Stimulated activated effector memory CD8-positive, alpha-beta T cell treated with anti-CD3 and anti-CD28 coated beads, Interleukin-12 subunit alpha, Interleukin-12 subunit beta, amount 100 ng/mL, for 72 hours (primary cell): ENCODE results near the gene OR12D3.
"Not testable (repeated sequence)": the region's sequence is repeated elsewhere in the genome, so short reads cannot be mapped to it uniquely, and the experiment has no call there.

ENCODE experiments used
- ATAC-seq: fragments of 150-1000 bp; cut with Tn5 transposase; 2 replicates; pipeline ENCODE4 v1.10.0; 2021
- DNase-seq, 2 donors: peaks; one replicate each; pipeline ENCODE4 v3.0.0; 2021 to 2022; ENCODE audit warnings: low spot score in 2 of 2
- H3K27ac Mint-ChIP-seq: one replicate; pipeline ENCODE4 v1.8.0; 2022; ENCODE audit warnings: mild to moderate bottlenecking, mixed read lengths
- H3K36me3 Mint-ChIP-seq: one replicate; pipeline ENCODE4 v1.8.0; 2022; ENCODE audit warnings: mild to moderate bottlenecking, mixed read lengths
- H3K4me1 Mint-ChIP-seq: one replicate; pipeline ENCODE4 v1.8.0; 2022; ENCODE audit warnings: mixed read lengths
- H3K4me3 Mint-ChIP-seq: one replicate; pipeline ENCODE4 v1.8.0; 2022; ENCODE audit warnings: mild to moderate bottlenecking, mixed read lengths
- H3K9me3 Mint-ChIP-seq: one replicate; pipeline ENCODE4 v1.8.0; 2022; ENCODE audit warnings: mixed read lengths

Gene OR12D3, protein sequence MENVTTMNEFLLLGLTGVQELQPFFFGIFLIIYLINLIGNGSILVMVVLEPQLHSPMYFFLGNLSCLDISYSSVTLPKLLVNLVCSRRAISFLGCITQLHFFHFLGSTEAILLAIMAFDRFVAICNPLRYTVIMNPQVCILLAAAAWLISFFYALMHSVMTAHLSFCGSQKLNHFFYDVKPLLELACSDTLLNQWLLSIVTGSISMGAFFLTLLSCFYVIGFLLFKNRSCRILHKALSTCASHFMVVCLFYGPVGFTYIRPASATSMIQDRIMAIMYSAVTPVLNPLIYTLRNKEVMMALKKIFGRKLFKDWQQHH

DNA sequence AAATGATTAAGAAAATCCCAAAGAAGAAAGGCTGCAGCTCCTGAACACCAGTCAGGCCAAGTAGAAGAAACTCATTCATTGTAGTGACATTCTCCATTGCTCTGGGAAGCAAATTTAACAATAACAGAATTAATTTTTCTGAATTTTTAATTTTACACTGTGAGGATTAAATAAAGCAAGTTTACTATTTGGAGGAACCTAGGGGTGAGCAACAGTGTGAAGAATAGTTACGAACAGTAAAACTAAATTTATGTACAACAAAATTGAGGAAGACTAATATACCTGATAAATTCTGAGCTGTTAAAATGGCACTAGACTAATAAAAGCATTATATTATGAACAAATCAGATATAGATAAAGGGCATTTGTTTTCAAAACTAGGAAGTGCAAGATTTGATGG is at the start of gene OR12D3:
Gene OR12D3 (minus strand): TSS at position 101 of the 400 bp plus-strand sequence. CDS start 4 bp downstream, at position 97.
- DNase-seq, result no peak
- Mint-ChIP-seq H3K4me1 (no peaks in the 10 kb centered on the region), H3K27ac (no peak within 1 kb of the TSS), H3K4me3 (no peak within 1 kb of the TSS), H3K9me3 (no peaks in the 10 kb centered on the region), H3K36me3 (no peaks in the 10 kb centered on the region)
- ATAC-seq, result no peak

DNA sequence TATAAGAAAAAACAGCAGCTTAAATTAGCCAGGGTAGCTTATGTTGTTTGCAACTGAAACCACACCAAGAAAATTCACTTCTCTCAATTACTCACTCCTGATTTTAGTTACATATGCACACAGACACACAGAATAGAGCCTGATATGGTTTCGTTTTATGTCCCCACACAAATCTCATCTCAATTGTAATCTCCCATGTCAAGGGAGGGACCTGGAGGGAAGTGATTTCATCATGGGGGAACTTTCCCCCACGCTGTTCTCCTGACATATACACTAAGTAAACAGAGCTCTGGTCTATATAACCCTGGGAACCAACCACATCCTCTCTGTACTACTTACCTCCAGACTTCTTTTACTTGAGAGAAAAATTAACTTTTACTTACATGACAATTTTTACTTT is 49.5 kb upstream of the OR12D3 start:
- peak; percentile 65 for ATAC-seq
- no peak for DNase-seq

DNA sequence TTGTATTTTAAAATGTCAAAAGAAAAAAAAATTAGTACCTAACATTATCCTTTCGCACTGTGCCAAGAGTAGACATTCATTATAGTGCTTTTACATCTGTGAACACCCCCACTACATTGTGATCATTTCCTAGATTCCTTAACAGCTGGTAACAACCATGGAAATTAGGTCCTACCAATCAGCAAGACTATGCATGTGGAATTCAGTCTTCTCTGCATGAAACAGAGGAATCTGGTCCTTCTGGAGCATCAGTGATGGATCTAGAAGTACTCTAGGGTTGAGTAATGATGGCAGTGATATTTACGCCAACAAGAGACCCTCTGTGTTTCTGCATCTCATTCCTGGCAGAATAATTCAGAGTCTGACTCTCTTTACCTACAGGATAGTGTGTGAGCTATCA is 49.1 kb upstream of the OR12D3 start:
- H3K4me3 Mint-ChIP-seq, result no peak overlapping the region
- DNase-seq (no peak), ATAC-seq (no peak)
- no peaks in the 10 kb centered on the region for H3K4me1 Mint-ChIP-seq
- no peaks in the 10 kb centered on the region for H3K9me3 Mint-ChIP-seq
- H3K36me3 Mint-ChIP-seq, result no peaks in the 10 kb centered on the region
- H3K27ac Mint-ChIP-seq, result no peak overlapping the region

More for the DNA sequence above, 49.5 kb upstream of the OR12D3 start:
- Mint-ChIP-seq H3K9me3 (no peaks in the 10 kb centered on the region), H3K4me3 (no peak overlapping the region), H3K27ac (no peak overlapping the region), H3K4me1 (no peaks in the 10 kb centered on the region), H3K36me3 (no peaks in the 10 kb centered on the region)

DNA sequence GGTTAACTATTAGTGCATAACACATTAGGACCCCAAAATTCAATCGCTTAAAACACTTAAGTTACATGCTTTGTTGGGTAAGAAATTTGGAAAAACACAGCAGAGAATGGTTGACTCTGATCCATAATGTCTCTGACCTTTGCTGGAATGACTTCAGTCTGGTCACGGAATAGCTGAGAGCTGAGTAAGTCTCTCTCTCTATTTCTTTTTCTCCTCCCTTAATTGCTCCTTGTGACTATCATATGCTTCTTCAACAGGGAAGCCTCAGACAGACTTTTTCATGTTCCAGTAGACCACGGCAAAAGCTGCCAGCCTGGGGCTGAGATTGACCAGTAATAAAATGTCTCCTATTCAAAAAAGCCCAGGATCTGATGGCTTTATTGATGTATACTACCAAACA is 44.4 kb upstream of the OR12D3 start:
- no peak overlapping the region for H3K4me3 Mint-ChIP-seq
- H3K9me3 Mint-ChIP-seq, result no peaks in the 10 kb centered on the region
- DNase-seq (no peak), ATAC-seq (no peak)
- no peak overlapping the region for H3K27ac Mint-ChIP-seq
- H3K4me1 Mint-ChIP-seq, result no peaks in the 10 kb centered on the region
- H3K36me3 Mint-ChIP-seq, result no peaks in the 10 kb centered on the region

DNA sequence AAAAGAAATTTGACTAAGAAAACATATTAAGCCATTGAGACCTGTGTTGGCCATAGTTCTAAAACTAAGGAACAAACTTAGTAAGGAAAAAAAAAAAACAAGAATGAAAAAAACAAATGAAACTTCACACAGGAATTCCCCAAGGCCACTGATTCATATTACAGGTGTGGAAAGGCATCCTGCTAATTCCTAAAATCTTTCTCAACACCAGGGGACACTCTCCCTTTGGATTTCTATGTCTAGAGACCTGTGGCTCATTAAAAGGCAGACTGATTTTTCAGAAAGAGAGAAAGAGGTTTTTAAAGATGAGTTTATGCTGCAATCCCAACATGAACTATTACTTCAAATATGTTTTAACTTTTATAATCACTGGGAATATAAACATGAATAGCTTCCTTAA is 39.5 kb upstream of the OR12D3 start, which contains the start of gene OR12D1:
Gene OR12D1 (plus strand): TSS at position 341 of the 400 bp plus-strand sequence.
- H3K27ac Mint-ChIP-seq, result no peak within 1 kb of the TSS
- H3K36me3 Mint-ChIP-seq, result no peaks in the 10 kb centered on the region
- DNase-seq, result no peak
- H3K9me3 Mint-ChIP-seq, result peaks cover 6% of the 10 kb centered on the region
- no peak for ATAC-seq
- H3K4me3 Mint-ChIP-seq, result no peak within 1 kb of the TSS
- no peaks in the 10 kb centered on the region for H3K4me1 Mint-ChIP-seq

DNA sequence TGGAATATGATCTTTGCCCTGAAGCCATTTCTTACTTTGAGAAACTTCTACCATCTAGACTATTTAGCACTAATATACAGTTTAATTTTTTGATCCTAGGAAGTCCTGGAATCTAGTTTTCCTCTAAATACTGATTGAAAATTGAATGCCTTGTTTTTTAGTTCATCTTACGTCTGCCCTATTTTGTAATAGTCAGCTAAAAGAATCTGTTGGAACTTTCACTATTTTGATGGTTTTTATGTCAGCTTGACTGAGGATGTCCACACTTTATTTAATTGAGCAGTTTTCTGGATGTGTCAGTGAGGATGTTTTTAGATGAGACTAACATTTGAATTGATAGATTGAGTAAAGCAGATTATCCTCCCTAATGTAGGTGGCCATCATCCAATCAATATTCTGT is 28.7 kb upstream of the OR12D3 start:
- Mint-ChIP-seq H3K4me3 (no peak overlapping the region), H3K36me3 (no peaks in the 10 kb centered on the region), H3K9me3 (no peaks in the 10 kb centered on the region), H3K27ac (no peak overlapping the region), H3K4me1 (no peaks in the 10 kb centered on the region)
- no peak for ATAC-seq
- DNase-seq, result no peak

DNA sequence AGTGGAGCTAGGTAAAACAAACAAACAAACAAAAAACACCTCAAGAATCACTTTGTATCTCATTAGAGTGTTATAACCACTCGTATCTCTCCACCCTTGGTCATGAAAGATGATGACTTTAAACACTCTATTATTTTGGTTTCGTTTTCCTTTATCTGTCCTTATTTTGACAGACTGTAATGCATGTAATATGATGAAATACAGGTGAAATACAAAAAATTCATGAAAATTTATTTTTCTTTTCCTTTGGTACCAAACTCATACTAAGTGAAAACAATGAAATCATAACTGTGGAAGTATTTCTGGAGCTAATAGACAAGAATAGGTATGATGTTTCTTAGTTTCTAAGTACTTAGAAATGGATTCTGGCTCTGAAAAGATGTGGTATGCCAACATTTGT is 24.4 kb upstream of the OR12D3 start:
- DNase-seq, result no peak
- H3K36me3 Mint-ChIP-seq, result no peaks in the 10 kb centered on the region
- H3K4me1 Mint-ChIP-seq, result no peaks in the 10 kb centered on the region
- H3K4me3 Mint-ChIP-seq, result no peak overlapping the region
- H3K27ac Mint-ChIP-seq, result no peak overlapping the region
- H3K9me3 Mint-ChIP-seq, result no peaks in the 10 kb centered on the region
- no peak for ATAC-seq

DNA sequence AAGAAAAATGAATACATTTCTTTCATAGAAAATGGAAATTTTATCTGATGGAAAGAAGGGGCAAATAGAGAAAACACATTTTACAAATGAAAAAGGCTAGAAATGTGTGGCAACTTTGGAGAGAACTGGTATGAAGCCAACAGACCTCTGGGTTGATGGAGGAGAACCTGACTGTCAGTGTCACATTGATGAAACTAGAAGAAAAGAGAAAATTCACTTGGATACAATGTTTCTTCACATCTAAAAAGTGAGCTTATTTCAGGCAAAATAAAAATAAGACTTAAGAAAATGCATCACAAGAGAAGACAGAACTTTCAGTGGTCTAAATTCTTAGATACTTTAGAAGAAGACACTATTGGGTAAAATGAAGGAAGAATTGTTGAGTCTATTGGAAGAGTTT is 20.2 kb upstream of the OR12D3 start, which contains the start of gene OR12D2:
Gene OR12D2 (plus strand): TSS at position 301 of the 400 bp plus-strand sequence. CDS start 1,069 bp downstream, outside the sequence.
- Mint-ChIP-seq H3K9me3 (no peaks in the 10 kb centered on the region), H3K4me3 (no peak within 1 kb of the TSS), H3K27ac (no peak within 1 kb of the TSS), H3K4me1 (no peaks in the 10 kb centered on the region), H3K36me3 (no peaks in the 10 kb centered on the region)
- no peak for DNase-seq
- ATAC-seq, result no peak

DNA sequence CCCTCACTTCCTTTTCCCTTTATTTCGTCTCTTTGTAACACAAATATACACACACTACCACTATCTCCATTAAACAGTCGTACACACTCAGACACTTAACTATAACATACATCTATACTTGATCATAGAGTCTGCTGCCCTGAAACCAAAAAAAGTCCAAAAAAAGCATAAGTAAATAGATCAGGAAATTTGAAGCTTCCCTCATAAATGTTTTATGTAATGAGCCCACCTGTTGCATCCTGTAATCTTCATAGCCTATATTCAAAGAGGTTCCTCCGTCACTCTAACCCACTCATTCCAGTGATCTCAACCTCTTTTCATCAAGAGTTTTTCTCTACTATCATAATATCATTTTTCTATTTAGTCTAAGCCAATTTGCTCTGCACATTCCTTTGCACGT is 13.4 kb upstream of the OR12D3 start:
- DNase-seq (no peak), ATAC-seq (no peak)
- no peak overlapping the region for H3K27ac Mint-ChIP-seq
- no peaks in the 10 kb centered on the region for H3K9me3 Mint-ChIP-seq
- no peaks in the 10 kb centered on the region for H3K36me3 Mint-ChIP-seq
- no peaks in the 10 kb centered on the region for H3K4me1 Mint-ChIP-seq
- no peak overlapping the region for H3K4me3 Mint-ChIP-seq

DNA sequence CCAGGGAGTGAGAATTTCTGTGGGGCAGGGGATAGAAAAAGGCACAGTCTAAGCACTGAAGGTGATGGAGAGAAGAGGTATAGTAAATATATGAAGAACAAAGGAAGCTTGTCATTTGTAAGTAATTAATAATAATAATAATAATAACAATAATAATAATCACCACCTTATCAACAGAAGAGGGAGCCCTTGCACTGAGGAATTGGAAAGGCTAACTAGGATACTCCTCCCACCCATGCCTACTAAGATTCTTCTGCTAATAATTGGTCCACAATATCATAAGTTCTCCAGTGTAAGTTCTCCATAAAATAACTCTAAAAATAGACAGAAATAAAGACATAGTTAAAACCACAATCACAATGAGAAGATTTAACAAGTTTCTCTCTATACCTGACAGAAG is 912 bp upstream of the OR12D3 start:
- Mint-ChIP-seq H3K9me3 (no peaks in the 10 kb centered on the region), H3K4me1 (no peaks in the 10 kb centered on the region), H3K36me3 (no peaks in the 10 kb centered on the region), H3K4me3 (no peak overlapping the region), H3K27ac (no peak overlapping the region)
- no peak for ATAC-seq
- no peak for DNase-seq

DNA sequence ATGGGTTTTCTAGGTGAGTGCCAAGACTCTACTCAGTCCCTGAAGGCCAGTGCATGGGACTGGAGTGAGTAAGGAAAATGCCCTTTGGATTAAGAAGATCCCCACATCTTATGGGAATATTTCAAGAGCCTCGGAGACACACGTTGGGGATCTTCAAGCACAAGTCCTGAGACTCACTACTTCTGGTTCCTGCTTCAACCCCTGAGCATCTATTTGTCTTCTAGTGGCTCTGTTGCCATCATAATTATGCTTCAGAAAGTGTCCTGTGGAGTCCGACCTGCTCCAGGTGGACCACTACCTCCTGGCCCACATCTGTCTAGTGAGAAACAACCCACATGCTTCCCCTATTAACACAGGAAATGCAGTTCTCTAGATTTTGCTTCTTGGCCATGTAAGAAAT is 6.3 kb downstream of the OR12D3 start, which contains the start of gene OR5V1:
Gene OR5V1 (minus strand): TSS at position 101 of the 400 bp plus-strand sequence. CDS start 12,670 bp downstream, outside the sequence.
- H3K4me1 Mint-ChIP-seq, result no peaks in the 10 kb centered on the region
- DNase-seq, result no peak
- H3K4me3 Mint-ChIP-seq, result no peak within 1 kb of the TSS
- ATAC-seq, result no peak
- H3K27ac Mint-ChIP-seq, result no peak within 1 kb of the TSS
- no peaks in the 10 kb centered on the region for H3K9me3 Mint-ChIP-seq
- no peaks in the 10 kb centered on the region for H3K36me3 Mint-ChIP-seq

DNA sequence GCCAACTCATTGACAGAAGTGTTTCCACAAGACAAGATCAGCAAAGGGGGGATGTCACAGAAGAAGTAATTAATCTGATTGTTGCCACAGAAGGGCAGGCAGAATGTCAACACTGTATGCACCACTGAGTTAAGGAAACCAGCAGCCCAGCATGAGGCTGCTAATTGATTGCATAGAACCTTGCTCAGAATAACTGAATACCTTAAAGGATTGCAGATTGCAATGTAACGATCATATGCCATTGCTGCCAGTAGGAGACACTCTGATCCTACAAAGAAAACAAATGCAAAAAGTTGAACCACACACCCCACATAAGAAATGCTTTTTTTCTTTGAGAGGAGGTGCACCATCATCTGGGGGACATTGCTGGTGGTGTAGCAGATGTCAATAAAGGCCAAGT is 19.5 kb downstream of the OR12D3 start:
- H3K4me1 Mint-ChIP-seq, result no peaks in the 10 kb centered on the region
- ATAC-seq, result no peak

DNA sequence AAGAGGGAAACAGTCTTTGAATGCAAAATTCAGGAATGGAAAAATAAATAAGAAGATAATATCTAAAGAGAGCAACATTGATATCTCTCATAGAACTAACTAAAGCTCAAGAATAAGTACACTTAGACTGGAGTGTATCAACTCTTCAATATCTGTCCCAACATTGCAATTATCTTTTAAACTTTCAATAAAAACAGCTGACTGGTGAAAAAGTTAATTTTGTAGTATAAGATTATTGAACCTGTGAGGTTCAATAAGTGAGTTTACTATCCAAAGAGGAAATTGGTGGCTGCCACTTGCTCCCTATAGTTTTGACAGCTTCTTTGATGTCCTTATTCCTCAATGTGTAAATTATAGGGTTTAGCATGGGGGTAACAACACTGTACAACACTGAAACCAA is 20.1 kb downstream of the OR12D3 start:
- no peaks in the 10 kb centered on the region for H3K4me1 Mint-ChIP-seq
- H3K36me3 Mint-ChIP-seq, result no peaks in the 10 kb centered on the region
- ATAC-seq (no peak), DNase-seq (no peak)
- no peak overlapping the region for H3K27ac Mint-ChIP-seq
- H3K4me3 Mint-ChIP-seq, result no peak overlapping the region
- peaks cover 4% of the 10 kb centered on the region for H3K9me3 Mint-ChIP-seq

More for the DNA sequence above, 19.5 kb downstream of the OR12D3 start:
- no peak overlapping the region for H3K4me3 Mint-ChIP-seq
- no peak overlapping the region for H3K27ac Mint-ChIP-seq
- peaks cover 4% of the 10 kb centered on the region for H3K9me3 Mint-ChIP-seq
- DNase-seq, result no peak
- no peaks in the 10 kb centered on the region for H3K36me3 Mint-ChIP-seq

DNA sequence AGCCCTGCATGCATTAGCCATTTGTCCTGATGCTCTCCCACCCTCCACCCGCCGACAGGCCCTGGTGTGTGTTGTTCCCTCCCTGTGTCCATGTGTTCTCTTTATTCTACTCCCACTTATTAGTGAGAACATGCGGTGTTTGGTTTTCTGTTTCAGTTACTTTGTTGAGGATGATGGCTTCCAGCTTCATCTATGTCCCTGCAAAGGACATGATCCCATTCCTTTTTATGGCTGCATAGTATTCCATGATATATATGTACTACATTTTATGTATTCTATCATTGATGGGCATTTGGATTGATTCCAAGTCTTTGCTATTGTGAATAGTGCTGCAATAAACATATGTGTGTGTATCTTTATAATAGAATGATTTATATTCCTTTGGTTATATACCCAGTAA is 25.7 kb downstream of the OR12D3 start:
- not testable (repeated sequence) for DNase-seq, H3K4me1 Mint-ChIP-seq, H3K36me3 Mint-ChIP-seq, H3K4me3 Mint-ChIP-seq, H3K9me3 Mint-ChIP-seq, ATAC-seq, H3K27ac Mint-ChIP-seq

DNA sequence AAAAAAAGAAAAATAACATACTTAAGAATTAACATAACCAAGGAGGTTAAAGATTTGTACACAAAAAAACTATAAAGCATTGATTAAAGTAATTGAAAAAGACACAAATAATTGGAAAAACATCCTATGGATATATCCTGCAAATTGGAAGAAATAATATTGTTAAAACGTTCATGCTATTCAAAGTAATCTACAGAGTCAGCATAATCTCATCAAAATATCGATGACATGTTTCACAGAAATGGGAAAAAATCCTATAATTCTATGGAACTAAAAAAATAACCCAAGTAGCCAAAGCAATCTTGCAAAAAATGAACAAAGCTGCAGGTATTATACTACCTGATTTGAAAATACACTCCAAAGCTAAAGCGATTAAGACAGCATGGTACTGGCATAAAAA is 29.7 kb downstream of the OR12D3 start:
- H3K4me3 Mint-ChIP-seq, result no peak overlapping the region
- H3K36me3 Mint-ChIP-seq, result no peaks in the 10 kb centered on the region
- DNase-seq (no peak), ATAC-seq (no peak)
- H3K4me1 Mint-ChIP-seq, result no peaks in the 10 kb centered on the region
- no peaks in the 10 kb centered on the region for H3K9me3 Mint-ChIP-seq
- no peak overlapping the region for H3K27ac Mint-ChIP-seq

DNA sequence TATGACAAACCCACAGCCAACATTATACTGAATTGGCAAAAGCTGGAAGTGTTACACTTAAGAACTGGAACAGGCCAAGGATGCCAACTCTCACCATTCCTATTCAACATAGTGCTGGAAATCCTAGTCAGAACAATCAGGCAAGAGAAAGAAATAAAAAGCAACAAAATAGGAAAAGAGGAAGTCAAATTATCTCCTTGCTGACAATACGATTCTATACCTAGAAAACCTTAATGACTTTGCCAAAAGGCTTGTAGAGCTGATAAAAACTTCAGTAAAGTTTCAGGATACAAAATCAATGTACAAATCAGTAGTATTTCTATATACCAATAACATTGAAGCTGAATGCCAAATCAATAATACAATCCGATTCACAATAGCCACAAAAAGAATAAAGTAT is 38.8 kb downstream of the OR12D3 start:
- Mint-ChIP-seq H3K27ac (no peak overlapping the region), H3K4me3 (no peak overlapping the region), H3K36me3 (no peaks in the 10 kb centered on the region), H3K9me3 (no peaks in the 10 kb centered on the region), H3K4me1 (no peaks in the 10 kb centered on the region)
- DNase-seq (no peak), ATAC-seq (no peak)
